NCI-H226 (cell line): Measurements from ENCODE around the gene SIVA1.

Experiments used
- DNase-seq: peaks from one replicate; pipeline ENCODE4 v3.0.0-alpha.2; 2015

Gene SIVA1

DNA sequence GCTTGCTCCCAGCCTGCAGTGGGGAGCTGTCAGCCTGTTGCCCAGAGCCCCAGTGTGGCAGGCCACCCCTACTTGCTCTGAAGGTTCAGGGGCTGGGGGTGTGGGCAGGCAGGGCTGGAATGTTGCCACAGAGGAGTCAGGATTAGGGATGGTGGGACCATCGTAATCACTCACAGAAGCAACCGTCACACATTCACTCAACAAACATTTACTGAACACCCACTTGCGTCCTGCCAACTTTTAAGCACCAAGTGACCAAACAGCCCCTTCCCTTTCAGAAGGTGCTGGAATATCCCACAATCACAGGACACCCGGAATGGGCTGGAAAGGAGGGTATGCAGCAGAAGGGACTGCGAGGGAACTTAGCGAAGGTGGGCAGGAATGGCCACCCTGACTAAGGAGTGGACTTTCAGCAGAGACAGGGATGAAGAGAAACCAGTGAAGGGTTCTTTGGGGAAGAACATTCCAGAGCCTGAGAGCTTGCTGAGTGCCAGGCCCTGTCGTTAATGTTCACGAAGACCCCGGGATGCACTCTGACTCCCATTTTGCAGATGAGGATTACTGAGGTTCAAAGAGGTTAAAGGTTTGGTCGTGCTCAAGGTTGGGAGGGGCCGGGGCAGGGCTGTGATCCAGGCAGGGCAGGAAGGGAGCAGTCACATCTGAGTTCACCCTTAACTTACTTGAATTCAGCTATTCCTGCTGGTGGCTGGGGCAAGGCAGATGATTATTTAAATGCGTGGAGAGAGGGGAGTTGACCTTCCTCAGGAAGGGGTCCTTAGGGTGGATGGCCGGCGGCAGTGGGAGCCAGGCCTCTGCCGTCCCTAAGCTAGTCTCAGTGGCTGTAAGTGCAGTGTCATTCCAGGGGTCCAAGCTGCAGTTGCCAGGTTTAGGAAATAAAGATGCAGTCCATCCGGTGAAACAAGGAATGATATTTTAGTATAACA lies 45.6 kb downstream of the SIVA1 start:
- no peak for DNase-seq

DNA sequence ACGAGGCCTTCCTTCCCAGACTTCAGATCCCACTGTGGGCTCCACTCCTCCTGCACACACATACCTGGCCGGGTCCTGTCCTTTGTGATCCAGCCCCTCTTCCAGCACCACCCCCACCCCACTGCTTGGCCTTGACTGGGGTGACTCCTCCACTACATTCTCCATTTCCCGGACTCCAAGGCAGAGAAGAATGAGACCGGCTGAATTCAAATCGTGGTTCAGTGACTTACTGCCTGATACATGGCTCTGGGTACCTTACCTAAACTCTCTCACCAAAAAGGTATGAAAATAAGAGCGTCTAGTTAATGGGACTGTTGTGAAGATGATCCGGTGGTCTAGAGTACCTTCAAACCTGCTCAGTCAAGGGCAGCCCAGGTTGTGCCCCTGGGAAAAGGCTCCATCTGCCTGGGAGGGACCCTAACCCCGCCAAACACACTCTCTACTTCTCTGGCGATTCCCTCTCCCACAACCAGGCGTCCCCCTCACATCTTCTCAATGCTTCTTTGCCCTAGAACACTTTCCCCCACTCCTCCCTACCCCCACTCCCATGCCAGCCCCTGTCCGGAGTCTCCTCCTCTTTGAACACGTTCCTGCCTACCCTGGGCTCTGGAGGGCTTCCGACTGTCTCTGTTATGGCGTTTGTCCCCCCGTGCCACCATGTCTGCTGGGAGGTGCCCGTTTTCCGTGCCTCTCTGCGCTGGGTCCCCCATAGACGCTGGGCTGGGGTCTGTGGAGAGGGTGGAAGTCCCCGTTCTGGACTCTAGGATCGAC lies 46.5 kb downstream of the SIVA1 start:
- DNase-seq: no peak

DNA sequence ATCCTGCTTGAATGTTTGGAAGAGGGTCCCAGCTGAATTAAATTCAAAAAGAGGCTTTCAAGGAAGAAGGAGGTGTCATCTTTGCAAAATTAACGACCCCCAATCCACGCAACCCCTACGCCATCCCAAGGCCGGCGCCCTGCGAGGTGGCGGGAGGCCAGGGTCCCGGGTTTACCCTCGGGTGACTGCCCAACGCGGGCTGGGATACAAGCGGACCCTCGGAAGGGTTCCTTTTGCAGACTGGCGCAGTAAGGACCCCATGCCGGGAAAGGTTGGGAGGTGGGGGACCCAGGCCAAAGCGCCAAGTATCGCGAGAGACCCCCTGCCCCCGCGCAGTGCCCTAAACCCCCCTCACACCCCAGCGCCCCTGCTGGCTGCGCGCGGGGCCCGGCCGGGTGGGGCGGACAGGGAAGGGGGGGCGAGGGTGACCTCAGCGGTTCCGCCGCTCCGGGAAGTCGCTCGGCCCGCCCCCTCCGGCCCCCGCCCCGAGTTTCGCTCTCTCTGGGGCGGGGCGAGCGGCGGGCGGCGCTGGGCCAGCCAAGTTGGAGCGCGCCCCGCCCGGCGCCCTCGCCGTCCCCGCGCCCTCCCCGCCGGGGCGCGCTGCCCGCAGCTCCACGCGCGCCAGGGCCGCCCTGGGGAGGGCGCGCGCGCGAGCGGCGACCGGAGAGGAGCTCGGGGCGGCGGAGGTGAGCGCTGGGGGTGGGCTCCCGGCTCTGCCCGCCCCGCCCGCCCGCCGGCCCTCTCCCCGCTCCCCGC lies 47.2 kb downstream of the SIVA1 start:
- peak; percentile 55 for DNase-seq

DNA sequence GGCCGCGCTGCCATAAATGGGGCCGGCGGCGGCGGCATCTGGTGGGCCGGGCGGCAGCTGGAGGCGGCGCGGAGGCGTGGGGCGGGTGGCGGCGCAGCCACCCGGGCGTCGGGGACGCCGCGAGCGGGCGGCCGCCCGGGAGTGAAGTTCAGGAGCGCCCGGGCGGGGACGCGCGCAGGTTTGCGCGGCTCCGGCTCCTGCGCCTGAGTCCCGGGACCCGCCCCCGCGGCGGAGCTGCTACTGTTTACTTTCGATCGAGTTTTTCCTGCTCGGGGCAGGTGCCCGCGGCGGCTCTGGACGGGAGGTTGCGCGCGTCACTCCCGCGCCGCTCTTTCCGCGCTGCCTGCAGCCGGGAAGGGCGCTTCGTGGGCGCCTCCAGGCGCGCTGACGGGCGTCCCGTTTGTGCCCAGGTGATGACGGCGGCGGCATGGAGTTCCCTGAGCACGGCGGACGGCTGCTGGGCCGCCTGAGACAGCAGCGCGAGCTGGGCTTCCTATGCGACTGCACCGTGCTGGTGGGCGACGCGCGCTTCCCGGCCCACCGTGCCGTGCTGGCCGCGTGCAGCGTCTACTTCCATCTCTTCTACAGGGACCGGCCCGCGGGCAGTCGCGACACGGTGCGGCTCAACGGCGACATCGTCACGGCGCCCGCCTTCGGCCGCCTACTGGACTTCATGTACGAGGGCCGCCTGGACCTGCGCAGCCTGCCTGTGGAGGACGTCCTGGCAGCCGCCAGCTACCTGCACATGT lies 48.0 kb downstream of the SIVA1 start, which contains the start of gene ZBTB42:
Gene ZBTB42 (plus strand): TSS at position 331 of the 749 bp plus-strand sequence. CDS start 97 bp downstream, at position 428.
- DNase-seq: peak; percentile 41

DNA sequence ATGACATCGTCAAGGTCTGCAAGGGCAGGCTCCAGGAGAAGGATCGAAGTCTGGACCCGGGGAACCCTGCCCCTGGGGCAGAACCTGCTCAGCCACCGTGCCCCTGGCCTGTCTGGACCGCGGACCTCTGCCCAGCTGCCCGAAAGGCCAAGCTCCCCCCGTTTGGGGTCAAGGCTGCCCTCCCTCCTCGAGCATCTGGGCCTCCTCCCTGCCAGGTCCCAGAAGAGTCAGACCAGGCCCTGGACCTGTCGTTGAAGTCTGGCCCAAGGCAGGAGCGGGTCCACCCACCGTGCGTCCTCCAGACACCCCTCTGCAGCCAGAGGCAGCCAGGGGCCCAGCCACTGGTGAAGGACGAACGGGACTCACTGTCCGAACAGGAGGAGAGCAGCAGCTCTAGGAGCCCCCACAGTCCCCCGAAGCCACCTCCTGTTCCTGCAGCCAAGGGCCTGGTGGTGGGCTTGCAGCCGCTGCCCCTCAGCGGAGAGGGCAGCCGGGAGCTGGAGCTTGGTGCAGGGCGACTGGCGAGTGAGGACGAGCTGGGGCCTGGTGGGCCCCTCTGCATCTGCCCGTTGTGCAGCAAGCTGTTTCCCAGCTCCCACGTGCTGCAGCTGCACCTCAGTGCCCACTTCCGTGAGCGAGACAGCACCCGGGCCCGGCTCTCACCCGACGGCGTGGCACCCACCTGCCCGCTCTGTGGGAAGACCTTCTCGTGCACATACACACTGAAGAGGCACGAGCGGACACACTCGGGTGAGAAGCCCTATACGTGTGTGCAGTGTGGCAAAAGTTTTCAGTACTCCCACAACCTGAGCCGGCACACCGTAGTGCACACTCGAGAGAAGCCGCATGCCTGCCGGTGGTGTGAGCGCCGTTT lies 48.8 kb downstream of the SIVA1 start:
- DNase-seq: no peak

DNA sequence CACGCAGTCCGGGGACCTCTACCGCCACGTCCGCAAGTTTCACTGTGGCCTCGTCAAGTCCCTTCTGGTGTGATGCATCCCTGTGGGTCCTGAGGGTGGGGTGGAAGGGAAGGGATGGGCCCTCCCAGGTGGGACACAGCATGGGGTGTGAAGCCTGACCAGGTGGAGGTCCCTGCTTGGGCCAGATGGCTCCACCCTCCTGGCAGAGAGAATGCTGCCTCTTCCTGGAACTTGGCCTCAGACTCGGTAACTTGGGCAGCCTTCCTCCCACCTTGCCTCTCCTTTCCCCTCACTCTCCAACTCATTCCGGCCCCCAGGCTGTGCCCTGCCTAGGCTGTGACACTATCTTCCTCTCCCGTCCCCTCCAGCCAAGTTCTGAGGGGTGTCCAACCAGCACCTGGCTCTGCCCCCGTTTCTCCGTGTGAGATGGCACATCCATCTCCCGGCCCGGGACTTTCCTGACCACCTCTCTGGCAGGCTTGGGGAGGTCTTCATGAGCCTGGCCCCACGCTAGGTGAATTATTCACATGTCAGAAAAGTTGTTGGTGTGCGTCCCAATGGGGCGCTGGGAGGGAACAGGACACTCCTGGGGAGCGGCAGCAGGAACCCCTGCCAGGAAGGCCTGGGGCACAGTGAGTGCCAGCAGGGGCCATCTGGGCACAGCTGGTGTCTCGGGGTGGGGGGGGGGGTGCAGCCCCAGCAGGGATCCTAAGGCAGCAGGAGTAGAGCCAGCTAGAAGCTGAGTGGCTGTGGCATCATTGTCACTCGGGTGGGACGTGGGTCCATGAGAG lies 49.6 kb downstream of the SIVA1 start:
- DNase-seq: no peak

DNA sequence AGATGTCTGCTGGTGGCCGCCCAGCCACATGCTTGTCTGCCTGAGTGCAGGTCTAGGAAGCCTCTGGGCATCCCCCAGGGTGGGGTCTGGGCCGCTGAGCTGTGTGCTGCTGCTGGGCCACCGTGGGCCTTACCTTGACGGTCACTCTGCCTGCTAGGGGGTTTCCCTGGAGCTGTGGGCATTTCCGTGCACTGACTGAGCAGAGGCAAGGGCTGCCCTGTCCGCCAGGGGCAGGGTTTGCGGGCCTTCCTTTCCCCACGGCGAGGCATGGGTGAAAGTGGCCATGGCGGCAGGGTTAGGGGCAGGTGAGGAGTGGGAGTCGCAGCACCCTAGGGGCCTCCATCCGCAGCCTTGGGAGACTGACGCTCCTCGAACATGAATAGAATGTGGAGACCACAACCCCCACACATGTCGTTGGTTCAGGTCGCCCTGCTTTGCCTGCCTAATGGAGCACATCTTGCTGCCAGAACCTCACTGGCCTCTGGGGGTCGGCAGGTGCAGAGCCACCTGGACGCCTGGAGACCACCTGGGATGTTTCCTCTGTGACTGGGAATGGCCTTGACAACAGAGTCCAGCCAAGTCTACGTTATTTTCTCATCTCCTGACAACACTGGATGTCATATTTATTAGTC lies 50.4 kb downstream of the SIVA1 start:
- no peak for DNase-seq

DNA sequence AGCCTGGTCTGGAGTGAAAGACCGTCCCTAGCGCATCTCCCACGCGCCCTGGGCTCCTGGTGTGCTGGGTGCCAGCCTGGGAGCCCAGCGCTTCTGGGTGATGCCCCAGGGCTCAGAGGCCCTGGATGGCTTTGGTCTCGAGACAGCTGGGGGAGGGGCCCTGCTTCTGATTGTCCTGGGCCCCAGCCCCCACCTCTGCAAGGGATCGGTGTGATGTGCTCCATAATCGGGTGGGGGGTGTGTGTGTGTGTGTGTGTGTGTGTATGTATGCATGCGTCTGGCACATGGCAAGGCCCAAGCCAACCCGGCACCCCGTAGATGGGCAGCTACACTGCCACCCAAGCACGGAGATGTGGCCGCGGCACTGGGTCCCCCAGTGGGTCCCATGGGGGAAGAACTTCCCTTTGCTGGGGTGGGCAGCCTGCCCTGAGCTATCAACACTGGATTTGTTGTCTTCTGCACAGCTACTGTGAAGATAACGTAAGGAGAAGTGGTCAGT lies 51.0 kb downstream of the SIVA1 start:
- DNase-seq: peak; percentile 50

DNA sequence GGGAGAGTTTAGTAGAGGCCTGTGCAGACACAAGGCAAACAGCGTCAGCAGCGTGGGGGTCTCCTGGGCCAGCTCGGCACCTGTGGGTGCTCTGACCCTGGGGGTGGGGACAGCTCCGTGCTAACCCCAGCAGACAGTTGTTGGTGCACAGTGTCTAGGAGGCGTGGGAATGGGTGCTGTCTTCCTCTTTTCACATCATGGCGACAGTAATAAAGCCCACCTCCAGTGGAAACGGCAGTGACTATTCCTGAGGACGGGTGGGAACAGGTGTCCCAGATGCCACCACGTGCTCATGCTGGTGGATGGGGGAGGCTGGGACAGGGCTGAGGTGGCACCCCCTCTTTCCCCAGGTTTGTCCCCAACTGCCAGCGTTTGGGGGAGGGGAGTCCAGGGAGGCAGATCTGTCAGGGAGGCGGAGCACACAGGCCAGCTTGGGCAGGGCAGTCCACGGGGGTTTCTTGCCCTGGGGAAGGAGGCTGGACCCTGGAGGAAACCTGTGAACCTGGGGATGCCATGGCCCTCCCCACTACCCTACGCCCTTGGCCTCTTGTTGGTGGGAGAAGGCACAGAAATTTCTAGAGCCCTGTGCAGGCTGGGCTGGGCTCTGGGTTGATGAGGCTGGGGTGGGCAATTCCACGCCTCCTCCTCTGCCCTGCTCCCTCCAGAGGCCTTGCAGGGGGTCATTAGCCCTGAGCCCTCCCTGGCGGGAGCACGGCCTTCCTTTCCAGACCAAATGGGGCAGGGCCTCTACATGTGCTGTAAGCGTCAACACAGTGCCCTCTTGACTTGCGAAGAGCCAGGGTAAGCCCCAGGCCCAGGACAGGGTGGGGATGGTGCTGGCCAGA lies 51.8 kb downstream of the SIVA1 start:
- DNase-seq: no peak

DNA sequence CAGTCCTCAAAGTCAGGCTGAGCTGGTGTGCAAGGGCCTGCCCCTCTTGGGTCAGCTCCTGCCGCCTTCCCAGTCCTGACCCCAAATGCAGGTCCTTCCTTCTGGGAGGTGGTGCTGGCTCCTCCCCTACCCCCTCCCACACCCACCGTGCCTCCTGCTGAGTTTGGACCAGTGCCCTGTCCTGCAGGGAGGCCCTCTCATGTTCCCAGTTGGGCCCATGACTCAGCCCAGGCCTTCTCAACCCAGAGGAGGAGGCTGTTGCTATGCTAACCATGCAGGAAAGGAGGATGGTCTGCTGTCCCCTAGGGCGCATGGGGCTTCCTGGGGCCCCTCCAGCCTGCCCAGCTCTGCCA lies 52.4 kb downstream of the SIVA1 start:
- DNase-seq: peak; percentile 85

DNA sequence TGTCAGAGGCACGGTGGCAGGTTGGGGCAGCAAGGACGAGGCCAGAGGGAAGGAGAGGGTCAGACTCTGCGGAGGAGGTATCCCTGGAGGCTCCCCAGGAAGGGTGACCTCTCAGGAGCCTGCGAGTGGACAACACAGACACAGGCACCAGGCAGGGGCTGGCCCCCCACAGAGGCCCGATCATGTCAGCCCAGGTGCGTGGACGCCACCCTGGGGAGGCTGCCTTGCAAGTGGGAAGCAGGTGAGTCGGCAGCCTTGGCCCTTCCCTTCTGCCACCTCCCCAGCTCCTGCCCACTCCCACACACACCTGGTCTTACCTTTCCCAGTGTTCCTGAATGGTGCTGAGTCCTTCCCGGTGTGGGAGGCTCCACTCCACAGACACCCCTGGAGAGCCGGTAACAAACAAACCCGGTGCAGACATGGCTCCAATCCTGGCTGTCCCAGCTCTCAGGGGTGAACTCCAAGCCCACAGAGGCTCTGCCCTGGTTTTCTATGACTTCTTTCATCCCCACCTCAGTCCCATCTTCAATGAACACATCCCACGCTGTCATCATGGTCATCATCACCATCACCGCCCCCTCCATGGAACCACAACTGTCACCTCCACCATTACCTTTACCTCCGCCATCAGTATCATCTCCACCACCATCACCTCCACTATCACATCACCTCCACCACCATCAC lies 53.1 kb downstream of the SIVA1 start:
- DNase-seq: no peak

DNA sequence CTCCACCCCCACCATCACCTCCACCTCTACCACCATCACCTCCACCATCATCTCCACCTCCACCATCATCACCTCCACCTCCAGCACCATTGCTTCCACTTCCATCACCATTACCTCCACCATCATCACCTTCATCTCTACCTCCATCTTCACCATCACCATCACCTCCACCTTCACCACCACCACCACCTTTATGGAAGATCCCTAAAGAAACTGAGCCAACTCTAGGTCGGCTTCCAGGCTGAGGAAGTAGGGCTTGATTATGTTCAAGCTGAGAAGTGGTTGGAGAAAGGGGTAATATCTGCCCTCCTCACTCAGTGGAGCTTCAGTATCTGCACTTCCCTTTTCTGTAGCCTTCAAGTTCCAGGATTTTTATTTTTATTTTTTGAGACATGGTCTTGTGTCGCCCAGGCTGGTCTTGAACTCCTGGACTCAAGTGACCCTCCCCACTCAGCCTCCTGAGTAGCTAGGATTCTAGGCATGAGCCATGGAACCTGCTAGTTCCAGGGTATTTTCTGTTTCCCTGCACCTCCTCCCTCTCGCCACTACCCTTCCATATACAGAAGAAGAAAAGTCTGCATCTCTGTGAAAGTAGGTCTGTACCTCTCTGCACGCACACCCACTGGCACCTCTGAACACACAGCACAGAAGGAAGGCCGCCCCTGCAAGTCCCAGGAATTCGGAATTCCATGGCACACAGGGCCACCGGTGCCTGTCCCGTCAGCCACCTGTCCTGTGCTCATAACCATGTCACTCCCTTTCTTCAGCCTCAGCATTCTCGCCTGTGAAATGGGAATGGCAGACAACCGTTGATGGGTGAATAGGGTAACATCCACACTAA lies 53.9 kb downstream of the SIVA1 start:
- DNase-seq: no peak

DNA sequence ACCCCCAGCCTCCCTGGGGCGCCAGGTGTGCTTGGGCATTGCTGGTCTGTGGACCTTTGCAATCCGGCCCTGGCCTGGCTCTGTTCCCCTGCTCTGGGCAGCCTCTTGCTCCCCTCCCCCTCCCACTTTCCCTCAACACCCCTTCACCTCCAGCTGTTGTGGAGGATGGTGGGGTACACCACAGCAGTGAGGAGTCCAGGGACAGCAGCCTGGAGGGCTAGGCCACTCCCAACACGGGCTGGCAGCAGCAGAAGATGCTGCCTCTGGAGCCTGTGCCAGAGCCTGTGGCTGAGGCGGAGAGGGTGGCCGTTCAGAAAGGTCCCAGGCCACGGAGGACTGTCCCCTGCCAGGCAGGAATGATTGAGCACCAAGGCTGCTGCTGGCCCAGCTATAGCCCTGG lies 55.5 kb downstream of the SIVA1 start:
- DNase-seq: no peak
